HepG2 (cell line): Measurements from ENCODE around the gene CDK5RAP2. TPM values are rescaled to one million over a fixed set of nuclear protein-coding genes. Genes with fewer than 3 reads are reported as not detected.
A peak's percentile ranks its signal among the peaks of the same experiment; 100 is the strongest.

Source experiments
- ASH2L ChIP-seq: fragments of 300-600, 200-600 bp; sonication (generic); IDR thresholded peaks from 2 replicates; pipeline ENCODE4 v1.7.0; 2017; ENCODE audit warnings: low read depth, mild to moderate bottlenecking, moderate library complexity, mixed read lengths, low read length; ENCODE audit not compliant: insufficient read length
- FOXA3 ChIP-seq: IDR thresholded peaks from 2 replicates; pipeline ENCODE4 v1.6.1; 2016; ENCODE audit warnings: missing genetic modification reagents, missing compliant biosample characterization
- GATA4 ChIP-seq: sonication (generic); IDR thresholded peaks from 2 replicates; pipeline ENCODE4 v1.6.1; 2016; ENCODE audit warnings: antibody characterized with exemption, low read depth, borderline replicate concordance
- HNF1B ChIP-seq: sonication (generic); formaldehyde crosslinking; IDR thresholded peaks from 2 replicates; pipeline ENCODE4 v1.5.1; 2020; ENCODE audit warnings: mild to moderate bottlenecking, moderate library complexity, missing genetic modification reagents
- MXD3 ChIP-seq: IDR thresholded peaks from 2 replicates; pipeline ENCODE4 v1.6.1; 2016; ENCODE audit warnings: mild to moderate bottlenecking, missing biosample characterization, missing genetic modification reagents
- PRPF4 ChIP-seq: fragments of 200-400 bp; formaldehyde crosslinking; IDR thresholded peaks from 2 replicates; pipeline ENCODE4 v1.6.1; 2016; ENCODE audit warnings: low read length, low read depth; ENCODE audit not compliant: poor library complexity, severe bottlenecking
- SAFB2 ChIP-seq: sonication (generic); formaldehyde crosslinking; IDR thresholded peaks from 2 replicates; pipeline ENCODE4 v1.5.1; 2020; ENCODE audit warnings: missing genetic modification reagents, low read depth, mild to moderate bottlenecking, borderline replicate concordance
- SAP130 ChIP-seq: IDR thresholded peaks from 2 replicates; pipeline ENCODE4 v1.6.1; 2016; ENCODE audit warnings: low read depth
- SSRP1 ChIP-seq: IDR thresholded peaks from 2 replicates; pipeline ENCODE4 v1.6.1; 2016; ENCODE audit warnings: control low read depth
- SUZ12 ChIP-seq: fragments of 150-350 bp; IDR thresholded peaks from 2 replicates; pipeline ENCODE4 v1.6.1; 2014; ENCODE audit warnings: low read depth, low read length
- SYNCRIP ChIP-seq: fragments of 200-400 bp; formaldehyde crosslinking; IDR thresholded peaks from 2 replicates; pipeline ENCODE4 v1.6.1; 2018; ENCODE audit warnings: mild to moderate bottlenecking, low read depth, low read length; ENCODE audit not compliant: insufficient read depth
- TCF7L2 ChIP-seq: IDR thresholded peaks from 2 replicates; pipeline ENCODE4 v1.6.1; 2011; ENCODE audit warnings: mild to moderate bottlenecking, low read depth, low read length, moderate library complexity
- ZFAT ChIP-seq: sonication (generic); formaldehyde crosslinking; conservative IDR thresholded peaks from 2 replicates; pipeline ENCODE4 v1.8.1; 2023; ENCODE audit warnings: missing genetic modification reagents, inconsistent platforms
- ZKSCAN1 ChIP-seq: fragments of 150-350 bp; IDR thresholded peaks from 2 replicates; pipeline ENCODE4 v1.6.1; 2014; ENCODE audit warnings: low read length
- ZNF337 ChIP-seq: sonication (generic); formaldehyde crosslinking; IDR thresholded peaks from 2 replicates; pipeline ENCODE4 v1.5.1; 2020; ENCODE audit warnings: missing genetic modification reagents, low read depth, mild to moderate bottlenecking, borderline replicate concordance
- ZNF567 ChIP-seq: sonication (generic); formaldehyde crosslinking; IDR thresholded peaks from 2 replicates; pipeline ENCODE4 v1.8.1; 2023; ENCODE audit warnings: mild to moderate bottlenecking, missing genetic modification reagents, borderline replicate concordance
- polyA plus RNA-seq, 8 experiments: library from polyadenylated mRNA; depleted of rRNA in 3 of 8; stranded (reverse) in 7 of 8; unstranded in 1 of 8; fragments of >200 nt; fragmentation: Illumina TruSeq in 4 of 8; extraction: Trizol in 4 of 8; gene quantifications; 2 replicates each; pipeline versions ENCODE4 v1.2.1 to v1.2.3, GENCODE V29; 2011 to 2016; ENCODE audit warnings: low read depth in 4 of 8, missing spikeins in 1 of 8, mixed read lengths in 1 of 8; ENCODE audit not compliant: insufficient read depth in 1 of 8
- total RNA-seq, 5 experiments: library from RNA; depleted of rRNA; stranded (reverse); fragments of >200 nt; fragmentation: Illumina TruSeq; extraction: Trizol; gene quantifications; 2 replicates each; pipeline ENCODE4 v1.2.3, GENCODE V29; 2016; ENCODE audit warnings: low read depth in 1 of 5
- TF ChIP-seq, protein P1 (sequence below): sonication (generic); formaldehyde crosslinking; IDR thresholded peaks from one replicate; pipeline ENCODE4 v1.5.1; 2020; ENCODE audit warnings: mild to moderate bottlenecking, missing genetic modification reagents; ENCODE audit errors: not compliant biosample characterization
- TF ChIP-seq, protein P2 (sequence below): sonication (generic); formaldehyde crosslinking; IDR thresholded peaks from 2 replicates; pipeline ENCODE4 v1.4.0; 2020; ENCODE audit warnings: low read depth, mild to moderate bottlenecking, missing genetic modification reagents

CDK5RAP2 gene
- total and polyA plus RNA-seq, 2 of the 13 experiments (the other 11 are each of a cell fraction or from before 2014, with no cell fraction given), result 31.8 to 42.2 TPM

DNA sequence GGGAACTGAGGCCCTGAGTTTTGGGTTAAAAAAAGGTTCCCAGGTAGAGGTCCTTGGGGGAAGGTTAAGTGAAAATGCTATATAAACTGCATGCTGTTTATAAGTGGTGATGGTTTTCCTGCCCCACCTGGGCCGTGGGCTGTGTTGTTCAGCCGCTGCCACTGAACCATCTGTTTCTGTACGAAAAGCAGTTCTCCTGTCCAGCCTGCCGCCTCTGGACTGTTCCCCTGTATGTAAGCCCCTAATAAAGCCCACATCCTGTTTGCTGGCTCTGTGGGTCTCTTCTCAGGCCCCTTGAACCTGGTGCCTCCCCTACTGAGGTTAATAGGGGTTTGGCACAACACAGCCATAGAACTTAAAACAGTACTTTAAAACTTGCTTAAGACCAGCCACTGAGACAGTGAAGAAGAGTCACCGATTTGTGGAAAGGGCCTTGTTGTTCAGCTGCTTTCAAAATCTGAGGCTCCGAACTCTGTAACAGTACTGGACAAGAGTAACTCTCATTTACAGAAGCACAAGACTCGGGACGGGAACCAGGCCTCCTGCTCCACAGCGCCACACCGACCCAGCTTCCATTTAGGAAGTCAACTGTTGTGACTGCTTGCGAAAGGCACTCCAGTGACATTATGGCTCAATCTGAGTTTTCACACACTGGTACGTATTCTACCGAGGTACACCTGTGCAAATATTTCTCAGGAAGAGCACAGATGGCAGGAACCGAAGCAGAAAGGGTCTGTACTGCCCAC is 192.5 kb downstream of the CDK5RAP2 start (continued):
- TF ChIP-seq, protein P1, sequence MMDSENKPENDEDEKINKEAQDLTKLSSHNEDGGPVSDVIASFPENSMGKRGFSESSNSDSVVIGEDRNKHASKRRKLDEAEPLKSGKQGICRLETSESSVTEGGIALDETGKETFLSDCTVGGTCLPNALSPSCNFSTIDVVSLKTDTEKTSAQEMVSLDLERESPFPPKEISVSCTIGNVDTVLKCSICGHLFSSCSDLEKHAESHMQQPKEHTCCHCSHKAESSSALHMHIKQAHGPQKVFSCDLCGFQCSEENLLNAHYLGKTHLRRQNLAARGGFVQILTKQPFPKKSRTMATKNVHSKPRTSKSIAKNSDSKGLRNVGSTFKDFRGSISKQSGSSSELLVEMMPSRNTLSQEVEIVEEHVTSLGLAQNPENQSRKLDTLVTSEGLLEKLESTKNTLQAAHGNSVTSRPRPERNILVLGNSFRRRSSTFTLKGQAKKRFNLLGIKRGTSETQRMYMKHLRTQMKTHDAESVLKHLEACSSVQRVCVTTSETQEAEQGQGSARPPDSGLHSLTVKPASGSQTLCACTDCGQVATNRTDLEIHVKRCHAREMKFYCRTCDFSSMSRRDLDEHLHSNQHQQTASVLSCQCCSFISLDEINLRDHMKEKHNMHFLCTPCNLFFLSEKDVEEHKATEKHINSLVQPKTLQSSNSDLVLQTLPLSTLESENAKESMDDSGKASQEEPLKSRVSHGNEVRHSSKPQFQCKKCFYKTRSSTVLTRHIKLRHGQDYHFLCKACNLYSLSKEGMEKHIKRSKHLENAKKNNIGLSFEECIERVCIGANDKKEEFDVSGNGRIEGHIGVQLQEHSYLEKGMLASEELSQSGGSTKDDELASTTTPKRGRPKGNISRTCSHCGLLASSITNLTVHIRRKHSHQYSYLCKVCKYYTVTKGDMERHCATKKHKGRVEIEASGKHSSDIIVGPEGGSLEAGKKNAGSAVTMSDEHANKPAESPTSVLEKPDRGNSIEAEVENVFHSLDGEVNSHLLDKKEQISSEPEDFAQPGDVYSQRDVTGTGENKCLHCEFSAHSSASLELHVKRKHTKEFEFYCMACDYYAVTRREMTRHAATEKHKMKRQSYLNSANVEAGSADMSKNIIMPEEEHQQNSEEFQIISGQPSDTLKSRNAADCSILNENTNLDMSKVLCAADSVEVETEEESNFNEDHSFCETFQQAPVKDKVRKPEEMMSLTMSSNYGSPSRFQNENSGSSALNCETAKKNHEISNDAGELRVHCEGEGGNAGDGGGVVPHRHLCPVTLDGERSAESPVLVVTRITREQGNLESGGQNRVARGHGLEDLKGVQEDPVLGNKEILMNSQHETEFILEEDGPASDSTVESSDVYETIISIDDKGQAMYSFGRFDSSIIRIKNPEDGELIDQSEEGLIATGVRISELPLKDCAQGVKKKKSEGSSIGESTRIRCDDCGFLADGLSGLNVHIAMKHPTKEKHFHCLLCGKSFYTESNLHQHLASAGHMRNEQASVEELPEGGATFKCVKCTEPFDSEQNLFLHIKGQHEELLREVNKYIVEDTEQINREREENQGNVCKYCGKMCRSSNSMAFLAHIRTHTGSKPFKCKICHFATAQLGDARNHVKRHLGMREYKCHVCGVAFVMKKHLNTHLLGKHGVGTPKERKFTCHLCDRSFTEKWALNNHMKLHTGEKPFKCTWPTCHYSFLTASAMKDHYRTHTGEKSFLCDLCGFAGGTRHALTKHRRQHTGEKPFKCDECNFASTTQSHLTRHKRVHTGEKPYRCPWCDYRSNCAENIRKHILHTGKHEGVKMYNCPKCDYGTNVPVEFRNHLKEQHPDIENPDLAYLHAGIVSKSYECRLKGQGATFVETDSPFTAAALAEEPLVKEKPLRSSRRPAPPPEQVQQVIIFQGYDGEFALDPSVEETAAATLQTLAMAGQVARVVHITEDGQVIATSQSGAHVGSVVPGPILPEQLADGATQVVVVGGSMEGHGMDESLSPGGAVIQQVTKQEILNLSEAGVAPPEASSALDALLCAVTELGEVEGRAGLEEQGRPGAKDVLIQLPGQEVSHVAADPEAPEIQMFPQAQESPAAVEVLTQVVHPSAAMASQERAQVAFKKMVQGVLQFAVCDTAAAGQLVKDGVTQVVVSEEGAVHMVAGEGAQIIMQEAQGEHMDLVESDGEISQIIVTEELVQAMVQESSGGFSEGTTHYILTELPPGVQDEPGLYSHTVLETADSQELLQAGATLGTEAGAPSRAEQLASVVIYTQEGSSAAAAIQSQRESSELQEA (CRISPR knock-in tag), result no peak
- TF ChIP-seq GATA4 (no peak), FOXA3 (CRISPR knock-in tag) (peak; percentile 41), PRPF4 (no peak), SAP130 (CRISPR knock-in tag) (peak; percentile 47; the same call in 1 of the 2 replicates), MXD3 (no peak), ZNF337 (no peak), SYNCRIP (no peak), SSRP1 (CRISPR knock-in tag) (no peak), ZFAT (CRISPR knock-in tag) (no peak), ZKSCAN1 (no peak), HNF1B (no peak), TCF7L2 (no peak), SAFB2 (CRISPR knock-in tag) (no peak), ASH2L (no peak), SUZ12 (no peak), ZNF567 (CRISPR knock-in tag) (no peak)
- TF ChIP-seq, protein P2, sequence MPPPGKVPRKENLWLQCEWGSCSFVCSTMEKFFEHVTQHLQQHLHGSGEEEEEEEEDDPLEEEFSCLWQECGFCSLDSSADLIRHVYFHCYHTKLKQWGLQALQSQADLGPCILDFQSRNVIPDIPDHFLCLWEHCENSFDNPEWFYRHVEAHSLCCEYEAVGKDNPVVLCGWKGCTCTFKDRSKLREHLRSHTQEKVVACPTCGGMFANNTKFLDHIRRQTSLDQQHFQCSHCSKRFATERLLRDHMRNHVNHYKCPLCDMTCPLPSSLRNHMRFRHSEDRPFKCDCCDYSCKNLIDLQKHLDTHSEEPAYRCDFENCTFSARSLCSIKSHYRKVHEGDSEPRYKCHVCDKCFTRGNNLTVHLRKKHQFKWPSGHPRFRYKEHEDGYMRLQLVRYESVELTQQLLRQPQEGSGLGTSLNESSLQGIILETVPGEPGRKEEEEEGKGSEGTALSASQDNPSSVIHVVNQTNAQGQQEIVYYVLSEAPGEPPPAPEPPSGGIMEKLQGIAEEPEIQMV (CRISPR knock-in tag), result no peak
